Astrocyte (in vitro differentiated cells and primary cell): ENCODE results near the gene DLK1.

ENCODE experiments used
- EZH2 ChIP-seq: IDR thresholded peaks from 2 replicates; pipeline ENCODE4 v1.6.1; 2012; ENCODE audit warnings: mild to moderate bottlenecking, low read length, inconsistent platforms; ENCODE audit not compliant: insufficient read depth
- TF ChIP-seq, protein P1 (sequence below): IDR thresholded peaks from 2 replicates; pipeline ENCODE4 v1.5.1; 2011; ENCODE audit warnings: low read depth, mild to moderate bottlenecking, inconsistent platforms, low read length, moderate library complexity; ENCODE audit not compliant: insufficient read depth

DNA sequence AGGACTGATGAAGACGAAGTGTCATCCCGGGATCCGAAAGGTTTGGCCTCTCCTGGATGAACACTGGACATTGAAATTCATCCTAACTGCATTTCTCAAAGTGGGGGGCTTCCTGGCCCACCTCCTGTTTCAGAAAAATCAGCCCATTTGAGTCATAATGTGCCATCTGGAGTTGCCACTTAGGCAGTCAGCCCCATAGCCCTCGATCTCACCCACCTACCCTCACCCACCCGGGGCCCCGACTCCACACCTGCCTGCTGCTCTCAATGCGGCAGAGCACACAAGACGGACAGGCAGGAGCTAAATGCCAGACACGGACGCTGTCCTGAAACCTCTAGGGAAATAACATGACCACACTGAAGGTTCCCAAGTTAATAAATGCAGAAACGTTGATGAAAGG lies 12.6 kb downstream of the DLK1 start:
- TF ChIP-seq, protein P1, sequence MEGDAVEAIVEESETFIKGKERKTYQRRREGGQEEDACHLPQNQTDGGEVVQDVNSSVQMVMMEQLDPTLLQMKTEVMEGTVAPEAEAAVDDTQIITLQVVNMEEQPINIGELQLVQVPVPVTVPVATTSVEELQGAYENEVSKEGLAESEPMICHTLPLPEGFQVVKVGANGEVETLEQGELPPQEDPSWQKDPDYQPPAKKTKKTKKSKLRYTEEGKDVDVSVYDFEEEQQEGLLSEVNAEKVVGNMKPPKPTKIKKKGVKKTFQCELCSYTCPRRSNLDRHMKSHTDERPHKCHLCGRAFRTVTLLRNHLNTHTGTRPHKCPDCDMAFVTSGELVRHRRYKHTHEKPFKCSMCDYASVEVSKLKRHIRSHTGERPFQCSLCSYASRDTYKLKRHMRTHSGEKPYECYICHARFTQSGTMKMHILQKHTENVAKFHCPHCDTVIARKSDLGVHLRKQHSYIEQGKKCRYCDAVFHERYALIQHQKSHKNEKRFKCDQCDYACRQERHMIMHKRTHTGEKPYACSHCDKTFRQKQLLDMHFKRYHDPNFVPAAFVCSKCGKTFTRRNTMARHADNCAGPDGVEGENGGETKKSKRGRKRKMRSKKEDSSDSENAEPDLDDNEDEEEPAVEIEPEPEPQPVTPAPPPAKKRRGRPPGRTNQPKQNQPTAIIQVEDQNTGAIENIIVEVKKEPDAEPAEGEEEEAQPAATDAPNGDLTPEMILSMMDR = no peak
- TF ChIP-seq EZH2 = no peak
